HFFc6 (cell line): ENCODE results near the gene CABLES2. TPM values are rescaled to one million over a fixed set of nuclear protein-coding genes. Genes with fewer than 3 reads are reported as not detected.

ENCODE experiments used
- DNase-seq: peaks from one replicate; pipeline ENCODE4 v3.0.0-alpha.2; 2018
- H3K27ac Mint-ChIP-seq: 2 replicates; pipeline ENCODE4 v1.8.0; 2020; ENCODE audit warnings: mild to moderate bottlenecking, mixed read lengths
- H3K27me3 Mint-ChIP-seq: 2 replicates; pipeline ENCODE4 v1.8.0; 2021; ENCODE audit warnings: mild to moderate bottlenecking, moderate library complexity, mixed read lengths; ENCODE audit not compliant: insufficient read depth
- H3K36me3 Mint-ChIP-seq: 2 replicates; pipeline ENCODE4 v1.8.0; 2021; ENCODE audit warnings: low read depth, mixed read lengths
- H3K4me1 Mint-ChIP-seq: 2 replicates; pipeline ENCODE4 v1.8.0; 2020; ENCODE audit warnings: low read depth, mixed read lengths
- H3K4me3 Mint-ChIP-seq: 2 replicates; pipeline ENCODE4 v1.8.0; 2020; ENCODE audit warnings: mild to moderate bottlenecking, moderate library complexity, mixed read lengths
- H3K9me3 Mint-ChIP-seq: 2 replicates; pipeline ENCODE4 v1.8.0; 2020; ENCODE audit warnings: mild to moderate bottlenecking, mixed read lengths
- total RNA-seq, 6 experiments: library from RNA; stranded (reverse); fragmentation: NEBNext Ultra II Directional; extraction: Animal tissue kit (Norgen Biotek cat#: 25700); gene quantifications; 2 replicates in 1 of 6; 3 replicates in 5 of 6; pipeline ENCODE4 v1.2.3, GENCODE V29; 2021
- TF ChIP-seq, protein P1 (sequence below): fragments of 200-600 bp; sonication (generic); IDR thresholded peaks from 2 replicates; pipeline ENCODE4 v1.5.0; 2021; ENCODE audit warnings: antibody characterized with exemption, mild to moderate bottlenecking

Gene CABLES2
- total RNA-seq, 6 experiments from 2014 or later, result 4.9 to 7.0 (median 6.6) TPM

DNA sequence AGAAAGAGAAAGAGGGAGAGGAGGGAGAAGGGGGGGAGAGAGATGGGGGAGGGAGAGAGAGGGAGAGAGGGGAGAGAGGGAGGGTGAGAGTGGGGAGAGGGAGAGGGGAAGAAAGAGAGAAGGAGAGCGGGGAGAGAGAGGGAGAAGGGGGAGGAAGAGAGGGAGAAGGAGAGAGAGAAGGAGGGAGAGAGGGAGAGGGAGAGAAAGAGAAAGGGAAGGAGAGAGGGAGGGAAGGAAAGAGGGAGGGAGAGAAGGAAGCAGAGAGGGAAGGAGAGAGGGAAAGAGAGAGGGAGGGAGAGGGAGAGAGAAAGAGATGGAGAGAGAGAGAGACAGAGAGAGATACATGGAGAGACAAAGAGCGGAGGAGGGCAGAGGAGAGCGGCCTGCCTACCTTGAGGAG, 44.9 kb upstream of the CABLES2 start:
- no peaks in the 10 kb centered on the region for H3K4me1 Mint-ChIP-seq
- DNase-seq, result no peak
- H3K4me3 Mint-ChIP-seq, result no peak overlapping the region
- no peaks in the 10 kb centered on the region for H3K36me3 Mint-ChIP-seq
- H3K9me3 Mint-ChIP-seq, result no peaks in the 10 kb centered on the region
- TF ChIP-seq, protein P1, sequence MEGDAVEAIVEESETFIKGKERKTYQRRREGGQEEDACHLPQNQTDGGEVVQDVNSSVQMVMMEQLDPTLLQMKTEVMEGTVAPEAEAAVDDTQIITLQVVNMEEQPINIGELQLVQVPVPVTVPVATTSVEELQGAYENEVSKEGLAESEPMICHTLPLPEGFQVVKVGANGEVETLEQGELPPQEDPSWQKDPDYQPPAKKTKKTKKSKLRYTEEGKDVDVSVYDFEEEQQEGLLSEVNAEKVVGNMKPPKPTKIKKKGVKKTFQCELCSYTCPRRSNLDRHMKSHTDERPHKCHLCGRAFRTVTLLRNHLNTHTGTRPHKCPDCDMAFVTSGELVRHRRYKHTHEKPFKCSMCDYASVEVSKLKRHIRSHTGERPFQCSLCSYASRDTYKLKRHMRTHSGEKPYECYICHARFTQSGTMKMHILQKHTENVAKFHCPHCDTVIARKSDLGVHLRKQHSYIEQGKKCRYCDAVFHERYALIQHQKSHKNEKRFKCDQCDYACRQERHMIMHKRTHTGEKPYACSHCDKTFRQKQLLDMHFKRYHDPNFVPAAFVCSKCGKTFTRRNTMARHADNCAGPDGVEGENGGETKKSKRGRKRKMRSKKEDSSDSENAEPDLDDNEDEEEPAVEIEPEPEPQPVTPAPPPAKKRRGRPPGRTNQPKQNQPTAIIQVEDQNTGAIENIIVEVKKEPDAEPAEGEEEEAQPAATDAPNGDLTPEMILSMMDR, result no peak
- H3K27me3 Mint-ChIP-seq, result peaks cover 29% of the 10 kb centered on the region
- H3K27ac Mint-ChIP-seq, result no peak overlapping the region

DNA sequence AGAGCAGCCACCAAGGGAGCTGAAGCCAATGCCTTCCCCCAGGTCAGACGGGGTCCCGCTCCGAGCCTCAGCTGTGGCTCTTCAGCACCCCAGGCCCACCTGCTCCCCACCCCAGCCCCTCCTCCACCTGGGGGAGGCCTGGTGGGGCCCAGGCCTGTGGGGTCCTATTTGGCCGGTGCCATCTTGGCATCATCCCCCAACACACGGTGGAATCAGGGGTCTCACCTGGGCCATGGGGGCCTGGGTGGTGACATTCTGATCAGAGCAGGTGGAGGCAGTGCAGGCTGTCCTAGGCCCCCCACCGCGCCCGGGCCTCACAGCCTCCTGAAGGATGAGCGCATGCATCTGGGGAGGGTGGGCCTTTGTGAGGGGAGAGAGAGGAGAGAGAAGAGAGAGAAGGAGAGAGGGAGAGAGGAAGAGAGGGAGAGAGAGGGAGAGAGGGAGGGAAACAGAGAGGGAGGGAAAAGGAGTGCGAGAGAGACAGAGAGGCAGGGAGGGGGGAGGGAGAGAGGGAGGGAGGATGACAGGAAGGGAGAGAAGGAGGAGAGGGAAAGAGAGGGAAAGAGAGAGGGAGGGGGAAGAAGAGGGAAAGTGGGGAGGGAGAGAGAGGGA, 44.2 kb upstream of the CABLES2 start:
- TF ChIP-seq, protein P1, result no peak
- H3K27me3 Mint-ChIP-seq, result peaks cover 30% of the 10 kb centered on the region
- no peaks in the 10 kb centered on the region for H3K36me3 Mint-ChIP-seq
- no peak for DNase-seq
- H3K27ac Mint-ChIP-seq, result no peak overlapping the region
- H3K4me1 Mint-ChIP-seq, result no peaks in the 10 kb centered on the region
- no peaks in the 10 kb centered on the region for H3K9me3 Mint-ChIP-seq
- no peak overlapping the region for H3K4me3 Mint-ChIP-seq

DNA sequence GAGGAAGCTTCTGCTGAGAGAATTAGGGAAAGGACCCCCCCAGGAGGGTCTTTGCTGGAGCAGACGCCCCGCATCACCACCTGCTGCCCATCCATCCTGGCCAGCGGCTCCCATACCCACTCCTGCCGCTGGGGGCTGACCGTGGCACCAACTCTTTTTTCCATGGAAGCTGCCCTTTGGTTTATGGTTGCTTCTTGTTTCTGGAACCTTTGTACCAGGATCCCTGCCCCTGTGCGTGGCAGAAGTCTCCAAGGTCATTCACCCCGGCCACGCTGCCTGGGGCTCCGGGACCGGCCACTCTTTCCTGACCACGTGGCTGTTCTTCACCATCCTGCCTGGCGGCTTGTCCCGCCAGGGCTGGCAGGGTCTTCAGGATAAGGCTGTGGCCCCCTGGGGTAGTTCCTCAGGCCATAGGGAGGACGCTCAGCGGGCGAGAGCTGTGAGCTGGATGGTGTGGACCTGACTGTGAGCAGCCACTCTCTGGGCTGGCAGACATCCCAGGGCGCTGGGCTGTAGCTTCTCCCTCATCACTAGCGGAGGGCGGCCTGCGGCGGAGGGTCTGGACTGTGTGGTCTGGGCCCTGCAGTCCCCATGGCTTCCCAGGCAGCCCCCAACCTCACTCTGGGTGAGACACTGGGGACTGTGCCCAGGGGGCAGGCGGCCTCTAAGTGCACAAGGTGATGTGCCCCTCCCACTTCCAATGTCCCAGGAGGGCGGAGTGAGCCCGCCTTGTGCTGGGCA, 43.0 kb upstream of the CABLES2 start:
- no peaks in the 10 kb centered on the region for H3K36me3 Mint-ChIP-seq
- no peaks in the 10 kb centered on the region for H3K4me1 Mint-ChIP-seq
- DNase-seq, result no peak
- no peak overlapping the region for H3K4me3 Mint-ChIP-seq
- peaks cover 32% of the 10 kb centered on the region for H3K27me3 Mint-ChIP-seq
- H3K9me3 Mint-ChIP-seq, result no peaks in the 10 kb centered on the region
- TF ChIP-seq, protein P1, result peak; percentile 26; the same call in 1 of the 2 replicates
- no peak overlapping the region for H3K27ac Mint-ChIP-seq

DNA sequence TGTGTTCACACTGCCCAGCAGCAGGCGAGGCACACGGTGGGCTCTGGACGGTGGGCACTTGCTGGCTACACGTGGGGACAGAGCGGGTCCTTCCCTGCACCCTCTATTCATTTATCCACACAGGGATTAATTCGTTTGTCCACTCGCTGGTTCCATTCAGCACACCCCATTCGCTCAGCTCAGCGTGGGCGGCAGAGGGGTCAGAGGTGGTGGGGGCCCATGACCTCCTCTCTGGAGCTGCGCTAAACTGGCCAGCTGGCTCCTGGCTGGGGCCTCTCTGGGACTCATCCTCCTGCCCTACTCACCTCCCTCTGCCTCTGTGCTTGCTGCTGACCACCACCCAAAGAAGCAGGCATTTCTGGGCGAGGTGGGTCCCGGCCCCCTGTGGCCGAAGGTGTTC, 41.7 kb upstream of the CABLES2 start:
- Mint-ChIP-seq H3K36me3 (no peaks in the 10 kb centered on the region), H3K4me1 (no peaks in the 10 kb centered on the region), H3K4me3 (no peak overlapping the region), H3K9me3 (no peaks in the 10 kb centered on the region), H3K27ac (no peak overlapping the region), H3K27me3 (peaks cover 27% of the 10 kb centered on the region)
- DNase-seq, result no peak
- TF ChIP-seq, protein P1, result no peak

DNA sequence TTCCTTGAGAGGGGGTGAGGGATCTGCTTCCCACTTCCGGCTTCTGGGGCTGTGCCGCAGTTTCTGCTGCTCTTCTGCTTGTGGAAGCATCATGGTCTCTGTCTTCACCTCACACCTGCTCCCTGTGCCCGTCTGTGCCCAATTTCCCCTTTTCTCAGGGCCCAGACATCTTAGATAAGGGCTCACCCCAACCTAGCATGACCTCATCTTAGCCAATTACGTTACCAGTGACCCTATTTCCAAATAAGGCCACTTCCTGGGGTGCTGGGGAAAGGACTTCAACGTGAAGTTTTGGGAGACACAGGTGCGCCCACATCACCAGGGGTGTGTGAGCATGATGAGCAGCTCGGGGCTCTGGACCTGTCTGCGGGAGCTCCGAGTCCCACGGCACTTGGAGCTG, 41.0 kb upstream of the CABLES2 start:
- Mint-ChIP-seq H3K9me3 (no peaks in the 10 kb centered on the region), H3K36me3 (no peaks in the 10 kb centered on the region), H3K27me3 (peaks cover 28% of the 10 kb centered on the region), H3K4me1 (no peaks in the 10 kb centered on the region), H3K27ac (no peak overlapping the region), H3K4me3 (no peak overlapping the region)
- TF ChIP-seq, protein P1, result no peak
- DNase-seq, result no peak
